Testis (tissue), 2 donors: ENCODE measurements around the gene SMAP1.

ENCODE experiments used
- POLR2A ChIP-seq: fragments of 450-650 bp; IDR thresholded peaks from one replicate; pipeline ENCODE4 v1.6.1; 2017; ENCODE audit warnings: antibody characterized with exemption, mild to moderate bottlenecking, moderate library complexity
- TF ChIP-seq, protein P1 (sequence below), 3 experiments: fragments of 450-650 bp in 2 of 3; fragments of 200-600 bp in 1 of 3; sonication (generic) in 1 of 3; IDR thresholded peaks; one replicate each; pipeline ENCODE4 v1.5.1; 2016 to 2019; ENCODE audit warnings: antibody characterized with exemption in 3 of 3, mild to moderate bottlenecking in 2 of 3, moderate library complexity in 1 of 3

DNA sequence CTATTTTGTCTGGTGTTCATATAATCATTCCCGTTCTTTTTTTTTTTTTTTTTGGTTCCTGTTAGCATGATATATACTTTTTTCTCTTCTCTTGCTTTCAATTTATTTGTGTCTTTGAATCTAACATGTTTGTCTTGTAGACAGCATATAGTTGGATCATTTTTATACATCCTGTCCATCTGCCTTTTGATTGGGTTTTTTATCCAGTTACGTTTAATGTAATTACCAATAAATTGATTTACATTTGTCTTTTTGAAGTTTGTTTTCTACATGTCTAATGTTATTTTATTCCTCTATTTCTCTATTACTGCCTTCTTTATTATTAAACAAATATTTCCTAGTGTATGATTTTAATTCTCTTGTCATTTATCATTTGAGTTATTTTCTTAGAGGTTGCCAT lies 204.8 kb downstream of the SMAP1 start:
- TF ChIP-seq, protein P1, sequence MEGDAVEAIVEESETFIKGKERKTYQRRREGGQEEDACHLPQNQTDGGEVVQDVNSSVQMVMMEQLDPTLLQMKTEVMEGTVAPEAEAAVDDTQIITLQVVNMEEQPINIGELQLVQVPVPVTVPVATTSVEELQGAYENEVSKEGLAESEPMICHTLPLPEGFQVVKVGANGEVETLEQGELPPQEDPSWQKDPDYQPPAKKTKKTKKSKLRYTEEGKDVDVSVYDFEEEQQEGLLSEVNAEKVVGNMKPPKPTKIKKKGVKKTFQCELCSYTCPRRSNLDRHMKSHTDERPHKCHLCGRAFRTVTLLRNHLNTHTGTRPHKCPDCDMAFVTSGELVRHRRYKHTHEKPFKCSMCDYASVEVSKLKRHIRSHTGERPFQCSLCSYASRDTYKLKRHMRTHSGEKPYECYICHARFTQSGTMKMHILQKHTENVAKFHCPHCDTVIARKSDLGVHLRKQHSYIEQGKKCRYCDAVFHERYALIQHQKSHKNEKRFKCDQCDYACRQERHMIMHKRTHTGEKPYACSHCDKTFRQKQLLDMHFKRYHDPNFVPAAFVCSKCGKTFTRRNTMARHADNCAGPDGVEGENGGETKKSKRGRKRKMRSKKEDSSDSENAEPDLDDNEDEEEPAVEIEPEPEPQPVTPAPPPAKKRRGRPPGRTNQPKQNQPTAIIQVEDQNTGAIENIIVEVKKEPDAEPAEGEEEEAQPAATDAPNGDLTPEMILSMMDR (IDR thresholded peaks at IDR 0.05): no peak
- TF ChIP-seq POLR2A: no peak
